Forelimb muscle (tissue), 1 donor: ENCODE results near the gene CDKN2D. TPM values are rescaled to one million over a fixed set of nuclear protein-coding genes. Genes with fewer than 3 reads are reported as not detected.
"Not testable (repeated sequence)": the region's sequence is repeated elsewhere in the genome, so short reads cannot be mapped to it uniquely, and the experiment has no call there.

ENCODE experiments used
- DNase-seq: peaks from one replicate; pipeline ENCODE4 v3.0.0-alpha.2; 2013; ENCODE audit warnings: low read depth
- polyA plus RNA-seq: library from polyadenylated mRNA; unstranded; fragments of 120-200 nt; gene quantifications from one replicate; pipeline ENCODE4 v1.2.1, GENCODE V29; 2013; ENCODE audit not compliant: insufficient read length

The CDKN2D gene
- polyA plus RNA-seq, 1 donor, result 15.1 TPM

- peak; percentile 74 for DNase-seq
Observed at GRCh38 chr19:10580979-10581631, 12.3 kb upstream of the CDKN2D start.

- DNase-seq, result no peak
Observed at GRCh38 chr19:10577951-10578350, 9.2 kb upstream of the CDKN2D start.

- no peak for DNase-seq
Observed at GRCh38 chr19:10575011-10575716, 6.4 kb upstream of the CDKN2D start.

GRCh38 chr19:10574462-10574861 is 5.7 kb upstream of the CDKN2D start:
- DNase-seq, result no peak

GRCh38 chr19:10573793-10574192 is 5.0 kb upstream of the CDKN2D start:
- not testable (repeated sequence) for DNase-seq

GRCh38 chr19:10568062-10568825 is 535 bp downstream of the CDKN2D start:
- DNase-seq, result no peak

- no peak for DNase-seq
Observed at GRCh38 chr19:10567656-10568055, 1.1 kb downstream of the CDKN2D start.

- no peak for DNase-seq
Observed at GRCh38 chr19:10566658-10567410, 1.9 kb downstream of the CDKN2D start.

- no peak for DNase-seq
Observed at GRCh38 chr19:10566408-10566657, 2.4 kb downstream of the CDKN2D start.

GRCh38 chr19:10565567-10566407 is 3.0 kb downstream of the CDKN2D start, which contains the start of gene KRI1:
Gene KRI1, minus strand, starts transcription at chr19:10566010. Its CDS starts 11 bp downstream, at chr19:10565999.
- peak; percentile 91 for DNase-seq

GRCh38 chr19:10565028-10565566 is 3.7 kb downstream of the CDKN2D start:
- DNase-seq, result no peak

GRCh38 chr19:10562609-10563008 is 6.2 kb downstream of the CDKN2D start:
- DNase-seq, result no peak

- no peak for DNase-seq
Observed at GRCh38 chr19:10560154-10560553, 8.6 kb downstream of the CDKN2D start.

GRCh38 chr19:10557603-10558197 is 11.1 kb downstream of the CDKN2D start:
- DNase-seq, result no peak

GRCh38 chr19:10555610-10555973 is 13.2 kb downstream of the CDKN2D start:
- DNase-seq, result no peak

GRCh38 chr19:10554760-10555609 is 13.8 kb downstream of the CDKN2D start:
- DNase-seq, result no peak

GRCh38 chr19:10553943-10554381 is 14.8 kb downstream of the CDKN2D start:
- no peak for DNase-seq

GRCh38 chr19:10553087-10553667 is 15.6 kb downstream of the CDKN2D start:
- no peak for DNase-seq

- DNase-seq, result no peak
Observed at GRCh38 chr19:10552510-10553053, 16.2 kb downstream of the CDKN2D start.
